Gastrocnemius medialis (tissue), 4 donors: ENCODE data around the gene KIRREL3.

ENCODE experiments used
- CTCF ChIP-seq, 5 experiments: fragments of 450-650 bp in 3 of 5; fragments of 200-600 bp in 2 of 5; sonication (generic) in 2 of 5; IDR thresholded peaks in 4 of 5; conservative IDR thresholded peaks in 1 of 5; 1 replicate in 4 of 5; 2 replicates in 1 of 5; pipeline ENCODE4 v1.5.1; 2016 to 2019; ENCODE audit warnings: antibody characterized with exemption in 5 of 5, mild to moderate bottlenecking in 3 of 5, moderate library complexity in 3 of 5
- POLR2A ChIP-seq, 2 donors: fragments of 450-650 bp; IDR thresholded peaks; one replicate each; pipeline ENCODE4 v1.6.1; 2017; ENCODE audit warnings: antibody characterized with exemption in 2 of 2, mild to moderate bottlenecking in 2 of 2, moderate library complexity in 2 of 2

GRCh38 chr11:126431401-126432064, 569.0 kb downstream of the KIRREL3 start:
- no peak for TF ChIP-seq CTCF (IDR thresholded peaks at IDR 0.05 in 4 of 5, conservative IDR thresholded peaks at IDR 0.05 in 1 of 5)
- TF ChIP-seq POLR2A (IDR thresholded peaks at IDR 0.05), result no peak
